Pancreas (tissue), 10 donors: ENCODE measurements around the gene GATAD2A. TPM values are rescaled to one million over a fixed set of nuclear protein-coding genes. Genes with fewer than 3 reads are reported as not detected.

Experiments used
- ATAC-seq, 4 donors: fragments of 200-7000 bp; cut with Tn5 transposase; one replicate each; pipeline versions ENCODE4 v1.8.0 to v1.9.1; 2020; ENCODE audit warnings: mild to moderate bottlenecking in 4 of 4, moderate library complexity in 4 of 4
- DNase-seq, 6 donors: peaks; one replicate each; pipeline ENCODE4 v3.0.0-alpha.2; 2020
- FAIRE-seq: peaks from 2 replicates; lab custom pipeline; 2012; peaks lifted over from hg19 to GRCh38; lab: Jason Lieb, UNC
- H3K27ac ChIP-seq, 4 donors: fragments of 200-600 bp; sonication (generic); 1 replicate in 3 of 4; 2 replicates in 1 of 4; pipeline versions ENCODE4 v1.5.0 to v1.8.0; 2020
- H3K27me3 ChIP-seq, 4 donors: fragments of 200-600 bp; one replicate each; pipeline ENCODE4 v1.8.0; 2021
- H3K36me3 ChIP-seq, 3 donors: fragments of 200-600 bp; sonication (generic) in 1 of 3; one replicate each; pipeline versions ENCODE4 v1.5.0 to v1.8.0; 2020 to 2021
- H3K4me1 ChIP-seq, 3 donors: fragments of 200-600 bp; one replicate each; pipeline ENCODE4 v1.8.0; 2021
- H3K4me3 ChIP-seq, 4 donors: fragments of 200-600 bp; sonication (generic) in 2 of 4; one replicate each; pipeline versions ENCODE4 v1.5.0 to v1.8.0; 2020 to 2021
- H3K9me3 ChIP-seq, 4 donors: fragments of 200-600 bp; one replicate each; pipeline ENCODE4 v1.8.0; 2021
- CTCF ChIP-seq, 4 donors: fragments of 200-600 bp; sonication (generic) in 3 of 4; IDR thresholded peaks; one replicate each; pipeline versions ENCODE4 v1.5.0 to v1.8.0; 2021; ENCODE audit warnings: antibody characterized with exemption in 4 of 4
- WGBS, 2 donors: extraction: QIAGEN DNeasy Blood & Tissue Kit; methylation state at CpG; one replicate each; pipeline ENCODE4 v1.1.7; 2013; 5-methylcytosine and 5-hydroxymethylcytosine counted together
- intact Hi-C, 3 donors: fragments of 100-400 bp; cut with DNase I; formaldehyde crosslinking; loops; one replicate each; pipeline versions ENCODE4 v1.11.1 to v1.14.2; 2022
- polyA plus RNA-seq, 2 donors: library from polyadenylated mRNA; stranded (reverse); fragments of 200-250 nt; gene quantifications; one replicate each; pipeline ENCODE4 v1.2.3, GENCODE V29; 2013
- total RNA-seq, 6 donors: library from RNA; stranded (reverse); fragmentation: NEBNext Ultra II Directional in 4 of 6; extraction: Animal tissue kit (Norgen Biotek cat#: 25700) in 4 of 6; gene quantifications; one replicate each; pipeline versions ENCODE4 v1.2.1 to v1.2.4, GENCODE V29; 2021 to 2023
- donor health status: healthy with polysubstance abuse.
- donor health status: DM: no; HTN: no; CAD: no; lungs with moderate emphysema.
- donor health status: DM: no; HTN: no; CAD: no.
- donor health status: control.
- donor health status: control.
- donor health status: Bipolar disorder and iron deficiency.
- donor health status: DM: yes; HTN: yes; CAD: no.
- donor health status: DM: no; HTN: no; CAD: no.
- donor health status: DM: no; HTN: no; CAD: no.
- donor health status: DM: yes; HTN: yes; CAD: no.

The GATAD2A gene
- total and polyA plus RNA-seq, 8 donors = 11.9 to 51.8 (median 36.7) TPM

GRCh38 chr19:19523177-19523576 lies 117.7 kb downstream of the GATAD2A start:
- no peak for FAIRE-seq
- no peak overlapping the region for H3K27ac ChIP-seq
- H3K9me3 ChIP-seq = no peaks in the 10 kb centered on the region
- WGBS, 2 donors = 93 to 96% methylated on average over 3 of the region's 3 CpGs
- peaks cover 0 to 8% (median 0%) of the 10 kb centered on the region in 3 donors for H3K36me3 ChIP-seq
- no peak for ATAC-seq
- no peaks in the 10 kb centered on the region for H3K4me1 ChIP-seq
- no peak for DNase-seq
- no peak for TF ChIP-seq CTCF (IDR thresholded peaks at IDR 0.05)
- H3K4me3 ChIP-seq = no peak overlapping the region
- intact Hi-C loops = no loop called here
- H3K27me3 ChIP-seq = no peaks in the 10 kb centered on the region

GRCh38 chr19:19524053-19524452 lies 118.6 kb downstream of the GATAD2A start:
- FAIRE-seq (no peak), DNase-seq (no peak), ATAC-seq (no peak)
- H3K27ac ChIP-seq = no peak overlapping the region
- no peaks in the 10 kb centered on the region for H3K9me3 ChIP-seq
- no peaks in the 10 kb centered on the region for H3K27me3 ChIP-seq
- peaks cover 0 to 8% (median 0%) of the 10 kb centered on the region in 3 donors for H3K36me3 ChIP-seq
- intact Hi-C loops = no loop called here
- WGBS, 2 donors = 92 to 96% methylated on average over 7 of the region's 7 CpGs
- TF ChIP-seq CTCF (IDR thresholded peaks at IDR 0.05) = no peak
- H3K4me3 ChIP-seq = no peak overlapping the region
- no peaks in the 10 kb centered on the region for H3K4me1 ChIP-seq

GRCh38 chr19:19525611-19526380 lies 120.3 kb downstream of the GATAD2A start:
- Histone ChIP-seq H3K4me3 (no peak overlapping the region), H3K27ac (no peak overlapping the region), H3K27me3 (no peaks in the 10 kb centered on the region), H3K36me3 (peaks cover 0 to 8% (median 0%) of the 10 kb centered on the region in 3 donors), H3K9me3 (no peaks in the 10 kb centered on the region), H3K4me1 (no peaks in the 10 kb centered on the region)
- intact Hi-C loops = no loop called here
- WGBS, 2 donors = 92 to 94% methylated on average over 23 of the region's 23 CpGs
- TF ChIP-seq CTCF (IDR thresholded peaks at IDR 0.05) = no peak
- FAIRE-seq (no peak), ATAC-seq (no peak), DNase-seq (no peak)

- Histone ChIP-seq H3K27me3 (no peaks in the 10 kb centered on the region), H3K4me3 (no peak overlapping the region), H3K4me1 (no peaks in the 10 kb centered on the region), H3K36me3 (peaks cover 0 to 8% (median 0%) of the 10 kb centered on the region in 3 donors), H3K27ac (no peak overlapping the region), H3K9me3 (no peaks in the 10 kb centered on the region)
- 92 to 94% methylated on average over 28 of the region's 28 CpGs for WGBS, 2 donors
- TF ChIP-seq CTCF (IDR thresholded peaks at IDR 0.05) = no peak
- FAIRE-seq = no peak
- ATAC-seq = no peak
- no peak for DNase-seq
- intact Hi-C loops = no loop called here
Observed at GRCh38 chr19:19526581-19527370, 121.3 kb downstream of the GATAD2A start.

GRCh38 chr19:19527371-19527656 lies 121.8 kb downstream of the GATAD2A start:
- ATAC-seq = no peak
- no peak overlapping the region for H3K27ac ChIP-seq
- DNase-seq = no peak
- no peak overlapping the region for H3K4me3 ChIP-seq
- intact Hi-C loops = no loop called here
- 97 to 98% methylated on average over 9 of the region's 9 CpGs for WGBS, 2 donors
- no peaks in the 10 kb centered on the region for H3K27me3 ChIP-seq
- peaks cover 0 to 8% (median 0%) of the 10 kb centered on the region in 3 donors for H3K36me3 ChIP-seq
- FAIRE-seq = no peak
- H3K4me1 ChIP-seq = no peaks in the 10 kb centered on the region
- no peak for TF ChIP-seq CTCF (IDR thresholded peaks at IDR 0.05)
- no peaks in the 10 kb centered on the region for H3K9me3 ChIP-seq
